PC-3 (cell line): Measurements from ENCODE around the gene ZCCHC4.

Experiments used
- EZH2 ChIP-seq: fragments of 300-600 bp; sonication (generic); IDR thresholded peaks from one replicate; pipeline ENCODE4 v1.6.1; 2017; ENCODE audit warnings: antibody characterized with exemption, mild to moderate bottlenecking, low read length; ENCODE audit not compliant: unreplicated experiment
- EZH2phosphoT487 ChIP-seq: fragments of 300-600 bp; sonication (generic); IDR thresholded peaks from 2 replicates; pipeline ENCODE4 v1.6.1; 2018; ENCODE audit warnings: mild to moderate bottlenecking, antibody characterized with exemption, low read length, borderline replicate concordance
- TF ChIP-seq, protein P1 (sequence below): fragments of 300-600 bp; sonication (generic); conservative IDR thresholded peaks from 2 replicates; pipeline ENCODE4 v1.5.1; 2017; ENCODE audit warnings: antibody characterized with exemption, low read depth, mild to moderate bottlenecking, low read length

DNA sequence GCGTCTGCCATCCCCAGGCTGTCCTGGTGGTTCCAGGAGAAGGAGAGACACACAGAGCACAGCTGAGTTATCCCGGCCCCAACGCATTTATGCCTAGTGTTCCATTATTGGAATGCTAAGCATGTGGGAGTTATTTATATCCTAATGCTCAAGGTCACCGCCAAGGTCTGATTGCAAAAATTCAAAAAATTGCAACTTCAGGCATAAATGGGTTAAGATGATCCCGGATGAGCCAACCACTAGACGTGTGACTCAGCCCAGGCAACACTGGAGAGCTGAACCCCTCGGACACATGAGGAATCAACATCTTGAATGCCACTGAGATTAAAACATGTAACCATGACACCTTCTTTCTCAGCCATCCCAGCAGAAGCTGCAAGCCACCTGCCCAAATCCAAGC lies 3.8 kb upstream of the ZCCHC4 start:
- TF ChIP-seq, protein P1, sequence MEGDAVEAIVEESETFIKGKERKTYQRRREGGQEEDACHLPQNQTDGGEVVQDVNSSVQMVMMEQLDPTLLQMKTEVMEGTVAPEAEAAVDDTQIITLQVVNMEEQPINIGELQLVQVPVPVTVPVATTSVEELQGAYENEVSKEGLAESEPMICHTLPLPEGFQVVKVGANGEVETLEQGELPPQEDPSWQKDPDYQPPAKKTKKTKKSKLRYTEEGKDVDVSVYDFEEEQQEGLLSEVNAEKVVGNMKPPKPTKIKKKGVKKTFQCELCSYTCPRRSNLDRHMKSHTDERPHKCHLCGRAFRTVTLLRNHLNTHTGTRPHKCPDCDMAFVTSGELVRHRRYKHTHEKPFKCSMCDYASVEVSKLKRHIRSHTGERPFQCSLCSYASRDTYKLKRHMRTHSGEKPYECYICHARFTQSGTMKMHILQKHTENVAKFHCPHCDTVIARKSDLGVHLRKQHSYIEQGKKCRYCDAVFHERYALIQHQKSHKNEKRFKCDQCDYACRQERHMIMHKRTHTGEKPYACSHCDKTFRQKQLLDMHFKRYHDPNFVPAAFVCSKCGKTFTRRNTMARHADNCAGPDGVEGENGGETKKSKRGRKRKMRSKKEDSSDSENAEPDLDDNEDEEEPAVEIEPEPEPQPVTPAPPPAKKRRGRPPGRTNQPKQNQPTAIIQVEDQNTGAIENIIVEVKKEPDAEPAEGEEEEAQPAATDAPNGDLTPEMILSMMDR, result no peak
- no peak for TF ChIP-seq EZH2phosphoT487
- TF ChIP-seq EZH2, result no peak
